Measurements from ENCODE around the gene TRPM2.

- TF ChIP-seq CHD2 (IDR thresholded peaks at IDR 0.05; ENCODE audit: low read length) (no peak), ZNF274 (IDR thresholded peaks at IDR 0.05; ENCODE audit: borderline replicate concordance, extremely low read depth, low read length) (no peak), EP300 (IDR thresholded peaks at IDR 0.05; ENCODE audit: borderline replicate concordance in 1 of 2, low read depth in 2 of 2, low read length in 2 of 2) (no peak), SIN3A (conservative IDR thresholded peaks at IDR 0.05 in 1 of 2, IDR thresholded peaks at IDR 0.05 in 1 of 2; ENCODE audit: low read depth in 1 of 2, low read length in 2 of 2) (no peak), POLR2A (IDR thresholded peaks at IDR 0.05; ENCODE audit: control extremely low read depth in 1 of 2, low read depth in 2 of 2, low read length in 2 of 2) (no peak), ASH2L (IDR thresholded peaks at IDR 0.05; ENCODE audit: low read length) (no peak), EZH2 (IDR thresholded peaks at IDR 0.05; ENCODE audit: low read depth, low read length, severe bottlenecking) (no peak), GTF2F1 (IDR thresholded peaks at IDR 0.05; ENCODE audit: borderline replicate concordance, low read depth, low read length) (no peak), CHD1 (IDR thresholded peaks at IDR 0.05; ENCODE audit: low read depth, low read length) (no peak), CREB1 (IDR thresholded peaks at IDR 0.05) (no peak), POLR2AphosphoS5 (IDR thresholded peaks at IDR 0.05; ENCODE audit: low read depth, low read length) (no peak)
- TF ChIP-seq, protein P1, sequence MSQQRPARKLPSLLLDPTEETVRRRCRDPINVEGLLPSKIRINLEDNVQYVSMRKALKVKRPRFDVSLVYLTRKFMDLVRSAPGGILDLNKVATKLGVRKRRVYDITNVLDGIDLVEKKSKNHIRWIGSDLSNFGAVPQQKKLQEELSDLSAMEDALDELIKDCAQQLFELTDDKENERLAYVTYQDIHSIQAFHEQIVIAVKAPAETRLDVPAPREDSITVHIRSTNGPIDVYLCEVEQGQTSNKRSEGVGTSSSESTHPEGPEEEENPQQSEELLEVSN (IDR thresholded peaks at IDR 0.05) = no peak
- TF ChIP-seq, protein P2, sequence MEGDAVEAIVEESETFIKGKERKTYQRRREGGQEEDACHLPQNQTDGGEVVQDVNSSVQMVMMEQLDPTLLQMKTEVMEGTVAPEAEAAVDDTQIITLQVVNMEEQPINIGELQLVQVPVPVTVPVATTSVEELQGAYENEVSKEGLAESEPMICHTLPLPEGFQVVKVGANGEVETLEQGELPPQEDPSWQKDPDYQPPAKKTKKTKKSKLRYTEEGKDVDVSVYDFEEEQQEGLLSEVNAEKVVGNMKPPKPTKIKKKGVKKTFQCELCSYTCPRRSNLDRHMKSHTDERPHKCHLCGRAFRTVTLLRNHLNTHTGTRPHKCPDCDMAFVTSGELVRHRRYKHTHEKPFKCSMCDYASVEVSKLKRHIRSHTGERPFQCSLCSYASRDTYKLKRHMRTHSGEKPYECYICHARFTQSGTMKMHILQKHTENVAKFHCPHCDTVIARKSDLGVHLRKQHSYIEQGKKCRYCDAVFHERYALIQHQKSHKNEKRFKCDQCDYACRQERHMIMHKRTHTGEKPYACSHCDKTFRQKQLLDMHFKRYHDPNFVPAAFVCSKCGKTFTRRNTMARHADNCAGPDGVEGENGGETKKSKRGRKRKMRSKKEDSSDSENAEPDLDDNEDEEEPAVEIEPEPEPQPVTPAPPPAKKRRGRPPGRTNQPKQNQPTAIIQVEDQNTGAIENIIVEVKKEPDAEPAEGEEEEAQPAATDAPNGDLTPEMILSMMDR (IDR thresholded peaks at IDR 0.05; ENCODE audit: control extremely low read depth in 1 of 3, insufficient read depth in 1 of 3, low read depth in 1 of 3, low read length in 3 of 3) = no peak
Observed at GRCh38 chr21:44306936-44307704, 46.3 kb upstream of the TRPM2 start.

All from H1 (cell line).